GM18507 (cell line): Measurements from ENCODE around the gene XBP1.
"Not testable (repeated sequence)": the region's sequence is repeated elsewhere in the genome, so short reads cannot be mapped to it uniquely, and the experiment has no call there.

Experiments
- DNase-seq: peaks from one replicate; pipeline ENCODE4 v3.0.0; 2011; ENCODE audit warnings: low read depth; ENCODE audit not compliant: insufficient read length; ENCODE audit errors: extremely low spot score
- FAIRE-seq: peaks from 2 replicates; lab custom pipeline; 2011; peaks lifted over from hg19 to GRCh38; lab: Jason Lieb, UNC

Gene XBP1

DNA sequence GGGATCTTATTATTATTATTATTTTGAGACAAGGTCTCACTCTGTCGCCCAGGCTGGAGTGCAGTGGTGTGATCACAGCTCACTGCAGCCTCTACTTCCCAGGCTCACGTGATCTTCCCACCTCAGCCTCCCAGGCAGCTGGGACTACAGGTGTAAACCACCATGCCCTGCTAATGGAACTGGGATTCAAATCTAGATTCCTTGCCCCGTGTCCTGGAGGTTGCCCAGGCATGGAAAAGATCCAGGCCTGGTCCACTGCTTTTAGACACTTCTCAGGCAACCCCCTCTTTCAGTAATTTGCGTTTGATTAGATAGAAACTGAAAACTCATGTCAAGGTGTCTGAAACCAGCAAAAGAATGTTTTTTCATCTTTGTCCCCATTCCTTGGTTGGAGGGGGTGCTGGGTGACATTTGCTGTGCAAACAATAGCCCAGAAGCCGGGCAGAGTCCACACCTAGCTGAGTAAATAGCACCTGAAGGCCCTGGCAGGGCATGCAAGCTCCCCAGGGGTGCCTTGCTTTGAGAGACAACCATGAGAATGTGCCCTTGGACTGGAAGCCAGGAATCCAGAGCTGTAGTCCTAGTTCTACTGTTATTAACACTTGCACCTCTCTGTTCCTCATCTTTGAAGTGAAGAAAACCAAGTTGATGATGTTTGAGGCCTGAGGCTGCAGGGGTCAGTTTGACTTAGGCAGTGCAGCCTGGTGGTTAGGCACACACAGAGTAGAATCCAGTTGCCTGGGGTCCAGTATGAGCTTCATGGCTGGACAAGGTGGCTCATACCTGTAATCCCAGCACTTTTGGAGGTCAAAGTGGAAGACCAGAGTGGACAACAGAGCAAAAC lies 19.1 kb upstream of the XBP1 start:
- no peak for DNase-seq
- FAIRE-seq: peak; percentile 79

- DNase-seq: no peak
- FAIRE-seq: peak; percentile 47
These were observed 17.8 kb upstream of the XBP1 start for GRCh38 chr22:28817919-28818859.

- FAIRE-seq (no peak), DNase-seq (no peak)
These were observed 16.7 kb upstream of the XBP1 start for GRCh38 chr22:28817064-28817463.

DNA sequence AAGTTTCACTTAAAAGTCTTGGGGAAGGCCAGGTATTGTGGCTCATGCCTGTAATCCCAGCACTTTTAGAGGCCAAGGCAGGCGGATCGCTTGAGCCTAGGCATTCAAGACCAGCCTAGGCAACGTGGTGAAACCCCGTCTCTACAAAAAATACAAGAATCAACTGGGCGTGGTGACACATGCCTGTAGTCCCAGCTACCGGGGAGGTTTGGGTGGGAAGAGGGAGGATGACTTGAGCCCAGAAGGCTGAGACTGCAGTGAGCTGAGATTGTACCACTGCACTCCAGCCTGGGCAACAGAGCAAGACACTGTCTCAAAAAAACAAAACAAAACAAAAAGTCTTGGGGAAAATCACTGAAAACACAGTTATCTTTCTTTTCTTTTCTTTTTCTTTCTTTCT lies 15.4 kb upstream of the XBP1 start:
- FAIRE-seq (no peak), DNase-seq (no peak)

DNA sequence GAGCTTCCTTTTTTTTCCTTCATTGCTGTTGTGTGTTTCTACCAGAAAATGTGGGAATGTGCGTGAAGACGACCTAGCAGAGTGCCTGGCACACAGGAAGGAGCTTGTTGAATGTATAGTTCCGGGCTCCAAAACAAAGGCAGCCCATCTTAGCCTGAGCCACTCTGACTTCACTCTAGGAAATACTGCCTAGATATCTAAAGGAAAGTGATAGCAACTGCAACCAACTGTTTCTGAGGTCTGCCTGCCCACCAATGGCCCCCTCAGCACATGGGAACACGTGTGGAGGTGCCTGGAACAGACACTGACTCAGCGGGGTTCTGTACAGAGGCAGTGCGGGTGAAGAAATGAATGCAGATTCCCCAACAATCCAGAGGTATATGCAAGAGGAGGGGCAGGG lies 14.7 kb upstream of the XBP1 start:
- DNase-seq (no peak), FAIRE-seq (no peak)

- FAIRE-seq: no peak
- DNase-seq: no peak
These were observed 13.6 kb upstream of the XBP1 start for GRCh38 chr22:28813772-28814518.

DNA sequence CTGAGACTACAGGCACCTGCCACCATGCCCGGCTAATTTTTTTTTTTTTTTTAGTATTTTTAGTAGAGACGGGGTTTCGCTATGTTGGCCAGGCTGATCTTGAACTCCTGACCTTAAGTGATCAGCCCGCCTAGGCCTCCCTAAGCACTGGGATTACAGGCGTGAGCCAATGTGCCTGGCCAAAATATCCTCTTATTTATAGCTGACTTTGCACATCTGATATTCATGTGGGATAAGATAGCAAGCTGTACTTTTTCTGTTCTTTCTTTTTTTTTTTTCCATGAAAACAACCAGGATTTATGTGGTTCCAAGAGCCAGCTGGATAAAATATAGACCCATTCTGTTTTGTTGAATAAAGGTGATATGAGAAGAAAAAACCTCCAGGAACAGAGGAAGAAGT lies 12.1 kb upstream of the XBP1 start:
- FAIRE-seq (no peak), DNase-seq (no peak)

- DNase-seq (no peak), FAIRE-seq (peak; percentile 33)
These were observed 10.6 kb upstream of the XBP1 start for GRCh38 chr22:28810821-28811491.

GRCh38 chr22:28808716-28809355 lies 8.5 kb upstream of the XBP1 start:
- DNase-seq (no peak), FAIRE-seq (no peak)

DNA sequence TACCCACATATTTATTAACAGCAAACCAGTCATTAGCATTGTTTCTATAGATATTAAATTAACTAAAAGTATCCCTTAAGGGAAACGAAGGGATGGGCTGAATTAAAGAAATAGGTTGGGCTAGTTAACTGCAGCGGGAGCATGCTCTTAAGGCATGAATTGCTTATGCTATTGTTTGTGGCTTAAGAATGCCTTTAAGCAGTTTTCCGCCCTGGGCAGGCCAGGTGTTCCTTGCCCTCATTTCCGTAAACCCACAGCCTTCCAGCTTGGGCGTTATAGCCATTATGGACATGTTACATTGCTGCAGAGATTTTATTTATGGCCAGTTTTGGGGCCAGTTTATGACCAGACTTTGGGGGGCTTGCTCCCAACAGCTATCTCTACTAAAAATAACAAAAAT lies 5.1 kb upstream of the XBP1 start:
- not testable (repeated sequence) for DNase-seq, FAIRE-seq

GRCh38 chr22:28802595-28803123 lies 2.3 kb upstream of the XBP1 start:
- FAIRE-seq: no peak
- DNase-seq: no peak

DNA sequence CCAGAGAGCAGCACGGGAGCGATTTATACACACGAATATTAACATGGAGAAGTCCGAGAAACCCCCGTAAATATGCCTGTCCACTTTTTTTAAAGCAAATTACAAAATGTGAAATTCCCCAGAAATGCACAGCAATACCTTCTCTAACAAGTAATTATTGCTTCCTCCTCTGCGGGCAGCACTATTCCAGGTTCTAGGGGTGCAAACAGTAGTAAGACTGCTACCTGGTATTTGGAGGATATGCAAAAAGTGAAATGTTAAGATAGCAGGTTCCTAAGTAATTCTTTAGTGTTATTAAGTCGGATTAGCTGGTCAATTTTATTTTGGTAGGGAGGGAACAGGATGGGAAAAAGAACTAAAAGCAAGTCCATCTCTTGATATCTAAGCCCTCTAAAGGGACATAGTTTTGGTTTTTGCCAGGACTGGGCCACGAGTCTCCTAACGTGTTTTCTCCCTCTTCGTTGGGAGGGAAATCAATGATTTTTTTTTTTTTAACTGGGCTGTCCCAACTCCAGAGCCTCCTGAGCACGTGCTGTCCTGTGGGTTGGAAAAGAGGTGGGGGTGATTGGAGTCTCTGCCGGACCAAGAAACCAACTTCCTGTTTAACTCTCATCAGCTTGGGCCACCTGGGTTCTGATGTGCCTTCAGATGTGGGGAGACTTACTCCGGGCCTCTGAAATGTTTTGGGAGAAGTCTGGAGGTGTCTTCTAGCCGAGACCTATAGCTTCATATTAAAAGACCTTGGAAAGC lies 1.7 kb upstream of the XBP1 start:
- peak; percentile 15 for FAIRE-seq
- DNase-seq: no peak

- no peak for FAIRE-seq
- DNase-seq: no peak
These were observed 612 bp downstream of the XBP1 start for GRCh38 chr22:28799606-28800307.

- FAIRE-seq (peak; percentile 74), DNase-seq (no peak)
These were observed 1.4 kb downstream of the XBP1 start for GRCh38 chr22:28798810-28799605.

DNA sequence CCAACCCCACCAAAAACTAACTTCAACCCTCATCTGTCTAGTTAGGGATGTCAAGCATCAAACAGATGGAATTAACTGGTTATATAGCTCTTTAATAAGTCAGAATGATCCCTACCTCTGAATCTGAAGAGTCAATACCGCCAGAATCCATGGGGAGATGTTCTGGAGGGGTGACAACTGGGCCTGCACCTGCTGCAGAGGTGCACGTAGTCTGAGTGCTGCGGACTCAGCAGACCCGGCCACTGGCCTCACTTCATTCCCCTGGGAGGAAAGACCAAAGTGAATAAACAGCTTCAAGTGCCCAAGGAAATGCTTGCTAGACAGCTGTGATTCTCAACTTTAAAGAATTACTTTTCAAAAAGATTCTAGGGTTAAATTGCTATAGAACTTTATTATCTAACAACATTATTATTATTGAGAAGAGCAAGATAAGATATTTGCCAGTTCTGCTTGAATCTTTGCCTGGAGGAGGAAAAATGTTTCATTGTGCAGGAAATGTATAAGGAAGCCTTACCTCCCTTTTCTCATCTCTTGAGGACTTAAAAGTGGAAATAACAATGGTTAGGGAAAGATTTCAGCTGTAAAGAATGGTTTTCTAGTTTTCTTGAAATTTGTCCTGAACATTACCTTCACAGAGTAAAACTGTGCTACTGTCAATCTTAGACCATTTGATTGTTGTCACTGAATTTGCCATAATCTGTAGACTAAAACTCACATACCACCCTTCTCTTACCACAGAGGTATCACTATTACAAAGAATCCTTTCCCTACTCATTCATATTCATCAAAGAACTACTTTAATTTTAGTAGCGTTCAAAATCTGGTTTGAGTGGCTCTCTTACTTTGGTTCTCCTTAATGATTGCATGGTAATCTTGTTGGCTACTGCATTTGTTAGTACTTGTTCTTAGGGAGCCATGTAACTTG lies 4.2 kb downstream of the XBP1 start:
- no peak for FAIRE-seq
- no peak for DNase-seq
